ENCODE measurements around the gene MAP2K1. TPM values are rescaled to one million over a fixed set of nuclear protein-coding genes. Genes with fewer than 3 reads are reported as not detected.

Gene MAP2K1
- total and polyA plus RNA-seq, 2 of the 4 experiments (the other 2 are of a cell fraction): 34.7 to 37.8 TPM

GRCh38 chr15:66440501-66440900 lies 53.8 kb downstream of the MAP2K1 start:
- Histone ChIP-seq H3K18ac (ENCODE audit: low read depth, low read length) (no peak overlapping the region), H2BK120ac (ENCODE audit: low read depth, low read length) (no peak overlapping the region), H3K27ac (ENCODE audit: insufficient read depth, low read length) (no peak overlapping the region), H3K9me1 (ENCODE audit: insufficient read depth, low read length) (0 out of 2 replicates have a peak, but pooled peaks cover 10% of the 10 kb centered on the region), H3K9me3 (ENCODE audit: control insufficient read depth, insufficient read depth, low read length) (no peaks in the 10 kb centered on the region), H4K8ac (ENCODE audit: low read depth in 2 of 2, low read length in 2 of 2) (no peak overlapping the region), H2BK5ac (ENCODE audit: low read depth, low read length, poor library complexity, severe bottlenecking) (no peak overlapping the region), H3K36me3 (ENCODE audit: control insufficient read depth, insufficient read depth, low read length) (peaks cover 38% of the 10 kb centered on the region), H4K5ac (ENCODE audit: low read depth, low read length) (no peak overlapping the region), H2AK9ac (replicated peaks; ENCODE audit: low read depth, low read length, poor library complexity) (no peak overlapping the region), H3K56ac (ENCODE audit: extremely low read depth, insufficient read depth, low read length) (no peak overlapping the region), H2BK15ac (ENCODE audit: low read depth, low read length) (no peak overlapping the region), H3K4me1 (ENCODE audit: control insufficient read depth, insufficient read depth, low read length) (no peaks in the 10 kb centered on the region), H2AK5ac (ENCODE audit: low read depth, low read length) (no peak overlapping the region), H2AFZ (replicated peaks; ENCODE audit: low read length, poor library complexity) (no peak overlapping the region), H3K4ac (ENCODE audit: low read depth, low read length) (no peak overlapping the region), H2BK20ac (ENCODE audit: low read depth, low read length) (no peak overlapping the region), H3K4me3 (ENCODE audit: insufficient read depth, low read depth, low read length) (no peak overlapping the region), H3K79me1 (ENCODE audit: low read depth in 1 of 2, low read length in 2 of 2) (peaks cover 15 to 29% of the 10 kb centered on the region in 2 experiments), H3K4me2 (ENCODE audit: low read depth, low read length) (no peak overlapping the region), H3K23ac (ENCODE audit: low read depth, low read length) (no peak overlapping the region), H3K9ac (ENCODE audit: low read depth, low read length) (no peak overlapping the region), H4K20me1 (ENCODE audit: insufficient read depth, low read length) (no peaks in the 10 kb centered on the region), H3K27me3 (ENCODE audit: control insufficient read depth, insufficient read depth, low read length) (no peaks in the 10 kb centered on the region), H3K14ac (replicated peaks; ENCODE audit: low read depth, low read length) (no peak overlapping the region), H4K91ac (ENCODE audit: insufficient read depth, low read depth, low read length) (no peak overlapping the region)
- ATAC-seq (ENCODE audit: low read depth) (no peak), DNase-seq (no peak)
- no TSS peak for BruUV-seq (replicated peaks)
- POLR2A ChIA-PET (ENCODE audit: unreplicated experiment): no interaction called here
- no peak for TF ChIP-seq BHLHE40 (IDR thresholded peaks at IDR 0.05; ENCODE audit: low read depth, low read length)
- TF ChIP-seq, protein P1, sequence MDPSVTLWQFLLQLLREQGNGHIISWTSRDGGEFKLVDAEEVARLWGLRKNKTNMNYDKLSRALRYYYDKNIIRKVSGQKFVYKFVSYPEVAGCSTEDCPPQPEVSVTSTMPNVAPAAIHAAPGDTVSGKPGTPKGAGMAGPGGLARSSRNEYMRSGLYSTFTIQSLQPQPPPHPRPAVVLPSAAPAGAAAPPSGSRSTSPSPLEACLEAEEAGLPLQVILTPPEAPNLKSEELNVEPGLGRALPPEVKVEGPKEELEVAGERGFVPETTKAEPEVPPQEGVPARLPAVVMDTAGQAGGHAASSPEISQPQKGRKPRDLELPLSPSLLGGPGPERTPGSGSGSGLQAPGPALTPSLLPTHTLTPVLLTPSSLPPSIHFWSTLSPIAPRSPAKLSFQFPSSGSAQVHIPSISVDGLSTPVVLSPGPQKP (IDR thresholded peaks at IDR 0.05; ENCODE audit: borderline replicate concordance, low read depth, low read length): no peak
- no peak for TF ChIP-seq MAFK (IDR thresholded peaks at IDR 0.05; ENCODE audit: low read depth, low read length)
- TF ChIP-seq RFX5 (IDR thresholded peaks at IDR 0.05; ENCODE audit: low read depth, low read length): no peak
- TF ChIP-seq CHD1 (IDR thresholded peaks at IDR 0.05; ENCODE audit: low read depth, low read length): no peak
- TF ChIP-seq SMC3 (IDR thresholded peaks at IDR 0.05; ENCODE audit: low read depth, low read length): no peak
- TF ChIP-seq POLR2A (IDR thresholded peaks at IDR 0.05; ENCODE audit: low read depth, low read length): no peak
- no peak for TF ChIP-seq MXI1 (IDR thresholded peaks at IDR 0.05; ENCODE audit: borderline replicate concordance, low read depth, low read length)
- no peak for TF ChIP-seq CEBPB (IDR thresholded peaks at IDR 0.05; ENCODE audit: low read depth, low read length)
- no peak for TF ChIP-seq NFE2L2 (IDR thresholded peaks at IDR 0.05; ENCODE audit: low read depth, low read length)
- TF ChIP-seq, protein P2, sequence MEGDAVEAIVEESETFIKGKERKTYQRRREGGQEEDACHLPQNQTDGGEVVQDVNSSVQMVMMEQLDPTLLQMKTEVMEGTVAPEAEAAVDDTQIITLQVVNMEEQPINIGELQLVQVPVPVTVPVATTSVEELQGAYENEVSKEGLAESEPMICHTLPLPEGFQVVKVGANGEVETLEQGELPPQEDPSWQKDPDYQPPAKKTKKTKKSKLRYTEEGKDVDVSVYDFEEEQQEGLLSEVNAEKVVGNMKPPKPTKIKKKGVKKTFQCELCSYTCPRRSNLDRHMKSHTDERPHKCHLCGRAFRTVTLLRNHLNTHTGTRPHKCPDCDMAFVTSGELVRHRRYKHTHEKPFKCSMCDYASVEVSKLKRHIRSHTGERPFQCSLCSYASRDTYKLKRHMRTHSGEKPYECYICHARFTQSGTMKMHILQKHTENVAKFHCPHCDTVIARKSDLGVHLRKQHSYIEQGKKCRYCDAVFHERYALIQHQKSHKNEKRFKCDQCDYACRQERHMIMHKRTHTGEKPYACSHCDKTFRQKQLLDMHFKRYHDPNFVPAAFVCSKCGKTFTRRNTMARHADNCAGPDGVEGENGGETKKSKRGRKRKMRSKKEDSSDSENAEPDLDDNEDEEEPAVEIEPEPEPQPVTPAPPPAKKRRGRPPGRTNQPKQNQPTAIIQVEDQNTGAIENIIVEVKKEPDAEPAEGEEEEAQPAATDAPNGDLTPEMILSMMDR (conservative IDR thresholded peaks at IDR 0.05; ENCODE audit: low read depth, low read length): no peak
- no peak for TF ChIP-seq RCOR1 (IDR thresholded peaks at IDR 0.05; ENCODE audit: insufficient replicate concordance, low read length)
- TF ChIP-seq FOS (IDR thresholded peaks at IDR 0.05; ENCODE audit: low read depth, low read length): no peak
- no peak for TF ChIP-seq USF2 (IDR thresholded peaks at IDR 0.05; ENCODE audit: low read depth, low read length)
- TF ChIP-seq RAD21 (IDR thresholded peaks at IDR 0.05; ENCODE audit: low read length): no peak
- no peak for TF ChIP-seq MAZ (IDR thresholded peaks at IDR 0.05; ENCODE audit: borderline replicate concordance, low read depth, low read length)
- CTCF ChIA-PET: no interaction called here
- intact Hi-C loops (cut with micrococcal nuclease): no loop called here
- in situ Hi-C loops (cut with MboI; ENCODE audit: low sequenced_read_pairs): no loop called here
- dilution Hi-C loops (cut with HindIII; ENCODE audit: low sequenced_read_pairs, unreplicated experiment): no loop called here
- WGBS, 2 experiments (ENCODE audit: extremely low coverage in 2 of 2, insufficient read length in 1 of 2): no CpG with 5 or more reads among the region's 2 CpGs

Data from IMR-90 (cell line).